Glutamatergic neuron (in vitro differentiated cells): ENCODE results near the gene RPS27L. TPM values are rescaled to one million over a fixed set of nuclear protein-coding genes. Genes with fewer than 3 reads are reported as not detected.
"Not testable (repeated sequence)": the region's sequence is repeated elsewhere in the genome, so short reads cannot be mapped to it uniquely, and the experiment has no call there.

Experiments
- DNase-seq: peaks from one replicate; pipeline ENCODE4 v3.0.0; 2022
- H3K27ac Mint-ChIP-seq: one replicate; pipeline ENCODE4 v1.8.0; 2020; ENCODE audit warnings: mild to moderate bottlenecking, mixed read lengths, inconsistent platforms; ENCODE audit not compliant: unreplicated experiment
- H3K27me3 Mint-ChIP-seq: one replicate; pipeline ENCODE4 v1.8.0; 2020; ENCODE audit warnings: mild to moderate bottlenecking, moderate library complexity, mixed read lengths, inconsistent platforms; ENCODE audit not compliant: unreplicated experiment
- H3K36me3 Mint-ChIP-seq: one replicate; pipeline ENCODE4 v1.8.0; 2020; ENCODE audit warnings: mild to moderate bottlenecking, mixed read lengths, inconsistent platforms; ENCODE audit not compliant: unreplicated experiment
- H3K4me1 Mint-ChIP-seq: one replicate; pipeline ENCODE4 v1.8.0; 2020; ENCODE audit warnings: mild to moderate bottlenecking, low read depth, mixed read lengths, inconsistent platforms; ENCODE audit not compliant: unreplicated experiment
- H3K4me3 Mint-ChIP-seq: one replicate; pipeline ENCODE4 v1.8.0; 2020; ENCODE audit warnings: mild to moderate bottlenecking, mixed read lengths, inconsistent platforms; ENCODE audit not compliant: unreplicated experiment
- H3K9me3 Mint-ChIP-seq: one replicate; pipeline ENCODE4 v1.8.0; 2020; ENCODE audit warnings: mild to moderate bottlenecking, moderate library complexity, mixed read lengths, inconsistent platforms; ENCODE audit not compliant: unreplicated experiment
- CTCF ChIP-seq: fragments of 200-600 bp; sonication (generic); IDR thresholded peaks from one replicate; pipeline ENCODE4 v1.5.0; 2021; ENCODE audit not compliant: partially characterized antibody, unreplicated experiment
- total RNA-seq: library from RNA; stranded (reverse); fragmentation: NEBNext Ultra II Directional; extraction: Animal tissue kit (Norgen Biotek cat#: 25700); gene quantifications from one replicate; pipeline ENCODE4 v1.2.1, GENCODE V29; 2021; ENCODE audit not compliant: unreplicated experiment

The RPS27L gene
- total RNA-seq, 1 donor from 2014 or later, result 128 TPM

- DNase-seq, result no peak
- no peak for TF ChIP-seq CTCF
Observed at GRCh38 chr15:63104727-63105126, 52.5 kb downstream of the RPS27L start.

GRCh38 chr15:63103416-63103815, 53.9 kb downstream of the RPS27L start:
- Mint-ChIP-seq H3K9me3 (peaks cover 3% of the 10 kb centered on the region), H3K4me3 (no peak overlapping the region), H3K27ac (no peak overlapping the region), H3K4me1 (peaks cover 2% of the 10 kb centered on the region), H3K36me3 (peaks cover 5% of the 10 kb centered on the region), H3K27me3 (no peaks in the 10 kb centered on the region)
- no peak for DNase-seq
- TF ChIP-seq CTCF, result no peak

More at GRCh38 chr15:63104727-63105126, 52.5 kb downstream of the RPS27L start:
- H3K4me1 Mint-ChIP-seq, result peaks cover under 1% of the 10 kb centered on the region
- H3K27ac Mint-ChIP-seq, result no peak overlapping the region
- H3K27me3 Mint-ChIP-seq, result no peaks in the 10 kb centered on the region
- no peak overlapping the region for H3K4me3 Mint-ChIP-seq
- H3K36me3 Mint-ChIP-seq, result peaks cover 5% of the 10 kb centered on the region
- peaks cover 1% of the 10 kb centered on the region for H3K9me3 Mint-ChIP-seq

- DNase-seq, H3K9me3 Mint-ChIP-seq, H3K27me3 Mint-ChIP-seq, H3K36me3 Mint-ChIP-seq, H3K4me1 Mint-ChIP-seq, H3K4me3 Mint-ChIP-seq: not testable (repeated sequence)
- H3K27ac Mint-ChIP-seq, result peak overlapping the region; percentile 79
Observed at GRCh38 chr15:63099581-63099980, 57.7 kb downstream of the RPS27L start.

- not testable (repeated sequence) for H3K4me1 Mint-ChIP-seq, DNase-seq, H3K4me3 Mint-ChIP-seq, H3K9me3 Mint-ChIP-seq, H3K36me3 Mint-ChIP-seq, H3K27me3 Mint-ChIP-seq, H3K27ac Mint-ChIP-seq
Observed at GRCh38 chr15:63098901-63099300, 58.4 kb downstream of the RPS27L start.

Other genes with a start within 250 kb of the RPS27L start
- 255 TPM for gene TPM1, start 114.7 kb downstream of the RPS27L start, total RNA-seq
- 20.1 TPM for gene LACTB, start 35.6 kb downstream of the RPS27L start, total RNA-seq
- 70.4 TPM for gene RAB8B, start 32.1 kb upstream of the RPS27L start, total RNA-seq
- gene APH1B, start 120.1 kb upstream of the RPS27L start, total RNA-seq, result 27.8 TPM
- gene CA12, start 224.4 kb upstream of the RPS27L start, total RNA-seq, result not detected